Measurements from ENCODE around the gene SMARCAL1.
A peak's percentile ranks its signal among the peaks of the same experiment; 100 is the strongest.
"Not testable (repeated sequence)": the region's sequence is repeated elsewhere in the genome, so short reads cannot be mapped to it uniquely, and the experiment has no call there.

Gene SMARCAL1

GRCh38 chr2:216412022-216412999 lies at the start of gene SMARCAL1:
SMARCAL1 (plus strand) TSS chr2:216412484; CDS start chr2:216414705, 2,221 bp downstream.
- peak; percentile 98 for DNase-seq

- no peak for DNase-seq
These were observed 49.6 kb upstream of the SMARCAL1 start for GRCh38 chr2:216362730-216363129.

DNA sequence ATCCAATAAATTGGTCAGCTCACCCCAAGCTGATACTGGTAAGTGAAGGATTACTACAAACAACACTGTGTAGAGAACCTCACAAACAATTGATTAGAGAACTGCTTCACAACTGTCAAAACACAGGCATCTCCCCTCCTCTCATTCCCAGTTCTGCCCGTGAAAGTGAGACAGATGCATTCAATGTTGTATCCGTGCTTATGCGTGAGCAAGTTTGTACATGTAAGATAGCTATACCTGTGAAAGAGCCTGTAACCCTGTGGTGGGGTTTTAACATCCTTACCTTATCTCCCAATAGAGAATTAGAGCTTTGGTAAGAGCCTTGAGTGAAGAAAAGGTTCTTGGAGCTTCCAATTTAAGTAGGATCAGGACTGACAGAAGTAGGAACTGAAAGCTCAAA lies 49.1 kb upstream of the SMARCAL1 start:
- DNase-seq = no peak

- no peak for DNase-seq
These were observed 46.8 kb upstream of the SMARCAL1 start for GRCh38 chr2:216365518-216365917.

GRCh38 chr2:216366777-216367471 lies 45.4 kb upstream of the SMARCAL1 start:
- DNase-seq = no peak

DNA sequence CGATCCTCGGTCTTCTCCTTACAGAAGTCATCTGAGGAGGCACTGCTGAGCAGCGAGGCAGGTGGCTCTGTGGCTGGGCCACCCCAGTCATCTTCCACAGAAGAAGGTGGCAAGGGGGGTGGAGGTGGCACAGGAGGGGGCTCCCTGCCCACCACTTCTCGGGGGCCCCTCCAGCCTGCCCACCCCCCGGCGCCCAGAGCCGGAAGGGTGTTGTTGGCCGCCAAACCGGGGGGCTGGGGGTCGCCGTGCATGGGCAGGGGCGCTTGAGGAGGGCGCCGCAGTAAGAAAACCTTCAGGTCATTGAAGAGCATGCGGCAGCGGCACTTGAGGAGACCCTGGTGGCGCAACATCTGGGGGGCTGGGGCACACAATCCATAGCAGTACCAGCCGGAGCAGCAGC lies 42.5 kb upstream of the SMARCAL1 start:
- DNase-seq = no peak

DNA sequence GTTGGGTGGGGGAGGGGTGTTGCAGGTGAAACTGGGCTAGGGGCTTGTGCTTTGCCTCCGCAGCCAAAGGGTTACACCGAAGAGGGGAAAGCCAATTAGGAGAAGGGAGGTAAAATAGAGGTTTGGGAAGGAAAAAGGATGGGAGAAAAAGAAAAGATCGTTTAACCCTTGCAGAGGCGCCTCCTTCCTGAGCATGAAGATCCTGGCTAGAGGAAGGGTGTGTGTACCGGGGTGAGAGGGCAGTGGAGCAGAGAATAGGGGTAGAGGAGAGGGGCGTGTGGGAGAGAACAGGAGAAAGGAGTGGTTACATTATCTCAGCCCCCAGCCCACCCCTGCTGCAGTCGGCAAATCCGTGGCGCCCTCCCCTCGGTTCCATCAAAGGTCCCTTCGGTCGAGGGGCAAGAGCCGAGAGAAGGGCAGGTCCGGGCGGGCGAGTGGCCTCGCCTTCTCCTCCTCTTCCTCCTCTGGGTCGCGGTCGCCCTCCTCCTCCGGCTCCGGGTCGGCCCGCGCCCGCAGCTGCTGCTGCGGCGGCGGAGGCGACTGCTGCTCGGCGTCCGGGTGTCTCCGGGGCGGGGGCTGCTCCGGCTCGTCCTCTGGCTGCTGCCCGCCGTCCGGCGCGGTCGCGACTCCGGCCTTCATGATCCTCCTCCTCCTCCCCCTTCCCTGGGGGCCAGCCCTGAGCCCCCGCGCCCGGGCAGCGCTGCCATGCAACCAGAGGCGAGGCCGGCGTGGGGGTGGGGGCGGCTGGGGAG lies 41.1 kb upstream of the SMARCAL1 start:
- no peak for DNase-seq

DNA sequence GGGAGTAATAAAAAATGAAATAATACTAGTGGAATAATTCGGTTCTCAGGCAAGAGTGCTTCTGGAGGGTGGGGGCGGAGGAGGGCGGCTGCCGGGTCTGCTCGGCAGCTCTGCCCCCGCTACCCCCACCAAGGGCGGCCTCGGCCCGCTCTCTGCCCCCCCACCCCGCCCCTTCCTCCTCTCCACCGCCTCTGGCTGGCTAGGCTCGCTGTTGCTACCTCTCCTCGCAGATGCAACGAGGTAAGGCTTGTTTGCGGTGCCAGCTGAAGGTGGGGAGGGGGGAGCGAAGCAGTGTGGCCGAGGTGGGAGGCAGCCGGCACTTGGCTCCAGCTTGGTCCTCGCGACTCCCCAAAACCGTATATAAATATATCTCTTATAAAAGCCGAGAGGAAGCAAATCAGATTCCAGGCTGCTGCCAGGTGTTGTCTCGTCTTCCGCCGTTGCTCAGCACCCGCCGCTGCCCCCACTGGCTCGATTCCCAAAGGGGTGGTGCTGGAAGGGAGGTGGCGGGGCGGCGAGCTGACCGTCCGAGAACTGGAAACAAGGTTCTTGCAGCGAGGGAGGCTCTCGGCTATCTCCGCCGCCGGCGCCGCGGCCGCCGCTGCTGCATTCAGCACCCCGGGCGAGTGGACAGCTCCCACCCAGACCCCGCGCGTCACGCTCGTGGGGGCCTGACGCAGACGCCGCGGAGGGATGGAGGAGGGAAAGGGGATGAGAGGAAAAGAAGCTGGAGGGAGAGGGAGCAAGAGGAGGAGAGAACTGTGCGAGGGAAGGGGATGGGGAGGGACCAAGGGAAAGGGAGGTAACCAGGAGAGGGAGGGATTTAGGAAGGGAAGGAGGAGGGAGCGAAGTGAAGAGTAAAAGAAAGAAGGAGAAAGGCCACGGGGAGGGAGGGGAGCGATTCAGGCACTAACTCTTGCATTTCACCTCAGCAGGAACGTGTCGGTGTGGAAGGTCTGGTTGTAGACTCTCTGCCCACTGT lies 40.3 kb upstream of the SMARCAL1 start, which contains the start of gene MARCHF4:
Gene MARCHF4, minus strand, starts transcription at position 763 of the 982 bp plus-strand sequence. CDS start 2,223 bp downstream, outside the sequence.
- peak; percentile 67 for DNase-seq

DNA sequence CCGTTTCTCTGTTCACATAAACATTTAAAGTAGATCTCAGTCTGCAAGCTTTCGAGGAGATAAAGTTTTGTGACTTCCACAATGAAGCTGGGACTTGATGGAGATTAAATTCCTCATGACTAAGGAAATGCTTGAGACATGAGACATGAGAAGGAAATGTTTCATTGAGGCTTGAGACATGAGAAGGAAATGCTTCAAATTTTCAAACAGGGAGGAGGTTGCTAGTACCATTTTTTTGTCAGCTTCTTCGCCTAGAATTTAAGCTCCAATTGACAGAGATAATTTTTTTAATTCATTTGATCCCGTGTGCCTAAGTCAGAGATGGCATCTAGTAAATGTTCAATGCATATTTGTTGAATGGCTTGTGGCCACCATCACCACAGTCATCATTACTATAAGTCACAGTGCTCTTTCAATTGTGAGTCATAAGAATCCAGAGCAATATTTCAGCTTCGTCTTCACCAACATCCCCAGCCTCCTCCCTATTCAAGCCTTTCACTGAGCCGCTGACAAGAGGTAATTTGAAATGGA lies 39.5 kb upstream of the SMARCAL1 start:
- DNase-seq = no peak

DNA sequence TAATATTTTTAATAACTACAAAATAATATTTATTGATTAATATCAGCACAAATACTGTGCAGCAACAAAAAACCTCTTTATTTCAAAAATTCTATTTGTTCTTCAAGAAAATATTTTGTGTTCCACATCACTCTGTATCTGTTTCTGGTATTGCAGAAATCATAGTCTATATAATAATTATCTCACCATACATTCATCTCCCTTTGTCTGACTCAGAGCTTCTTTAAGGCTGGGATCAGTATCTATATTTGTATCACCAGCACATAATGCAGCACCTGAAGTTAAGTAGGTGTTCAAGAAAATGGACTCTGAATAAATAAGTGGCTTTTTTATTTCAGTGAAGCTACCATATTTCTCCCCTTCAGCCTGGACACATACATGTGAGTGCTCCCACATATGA lies 38.4 kb upstream of the SMARCAL1 start:
- no peak for DNase-seq

GRCh38 chr2:216375286-216375685 lies 37.0 kb upstream of the SMARCAL1 start:
- DNase-seq = no peak

DNA sequence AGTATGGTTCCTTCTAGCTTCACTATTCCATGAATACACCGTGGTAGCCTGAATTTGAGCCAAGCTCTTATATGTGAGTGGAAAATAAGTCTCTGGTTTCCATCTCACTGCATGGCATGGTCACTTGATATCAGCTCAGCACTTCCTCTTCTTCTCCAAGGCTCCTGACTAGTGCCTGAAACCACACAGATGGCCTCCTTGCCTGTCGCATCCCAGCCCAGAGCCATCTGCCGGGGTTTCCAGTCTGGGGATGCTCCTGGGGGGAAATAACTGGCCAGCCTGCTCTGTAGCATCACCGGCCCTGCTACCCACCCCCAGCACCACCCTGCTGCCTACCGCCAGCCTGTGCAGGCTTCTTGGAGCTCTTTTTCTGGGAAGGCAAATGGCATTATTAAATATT lies 32.3 kb upstream of the SMARCAL1 start:
- DNase-seq = no peak

- not testable (repeated sequence) for DNase-seq
These were observed 27.9 kb upstream of the SMARCAL1 start for GRCh38 chr2:216384409-216384808.

DNA sequence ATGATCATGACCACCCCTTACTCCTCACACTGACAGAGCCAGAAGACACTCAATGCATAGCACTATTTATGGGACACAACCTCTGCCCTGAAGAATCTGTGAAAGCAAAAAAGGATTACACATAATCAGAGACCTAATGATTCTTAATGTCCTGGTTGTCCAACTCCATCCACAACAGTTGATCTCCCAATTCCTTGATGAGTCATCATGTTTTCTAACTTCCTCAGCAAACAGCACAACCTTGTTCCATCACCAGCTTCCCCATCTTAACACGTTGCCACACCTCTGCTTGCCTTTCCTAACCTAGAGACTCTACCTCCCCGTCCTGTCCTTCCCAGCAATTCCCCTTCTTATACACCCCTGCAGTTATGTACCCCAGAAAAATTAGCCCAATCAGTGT lies 26.8 kb upstream of the SMARCAL1 start:
- no peak for DNase-seq

GRCh38 chr2:216387262-216387661 lies 25.0 kb upstream of the SMARCAL1 start:
- no peak for DNase-seq

GRCh38 chr2:216388046-216388884 lies 24.0 kb upstream of the SMARCAL1 start:
- peak; percentile 46 for DNase-seq

- no peak for DNase-seq
These were observed 22.7 kb upstream of the SMARCAL1 start for GRCh38 chr2:216389570-216389969.

- no peak for DNase-seq
These were observed 20.9 kb upstream of the SMARCAL1 start for GRCh38 chr2:216391401-216391800.

GRCh38 chr2:216392018-216392562 lies 20.2 kb upstream of the SMARCAL1 start:
- DNase-seq = no peak
